GF-D8 (cell line): Measurements from ENCODE around the gene RPL19.

Experiments
- DNase-seq: peaks from one replicate; lab custom pipeline; 2025; lab: John Stamatoyannopoulos, UW

The RPL19 gene

DNA sequence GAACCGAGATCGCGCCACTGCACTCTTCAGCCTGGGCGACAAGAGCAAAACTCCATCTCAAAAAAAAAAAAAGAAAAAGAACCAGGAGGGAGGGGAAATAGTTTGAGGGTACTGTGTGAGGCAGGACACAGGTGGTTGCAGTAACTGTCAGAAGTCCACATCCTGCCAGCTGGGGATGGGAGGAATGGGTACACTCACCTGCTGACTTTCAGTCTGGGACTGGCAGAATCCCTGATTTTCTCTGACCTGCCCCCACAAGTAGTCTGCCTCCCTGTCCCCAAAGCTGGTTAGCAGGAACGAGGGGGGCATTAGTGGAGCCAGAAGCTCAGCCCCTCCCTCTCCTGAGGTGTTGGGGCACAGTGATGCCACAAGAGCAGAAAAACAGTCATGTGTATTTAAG is 27.0 kb upstream of the RPL19 start:
- no peak for DNase-seq

DNA sequence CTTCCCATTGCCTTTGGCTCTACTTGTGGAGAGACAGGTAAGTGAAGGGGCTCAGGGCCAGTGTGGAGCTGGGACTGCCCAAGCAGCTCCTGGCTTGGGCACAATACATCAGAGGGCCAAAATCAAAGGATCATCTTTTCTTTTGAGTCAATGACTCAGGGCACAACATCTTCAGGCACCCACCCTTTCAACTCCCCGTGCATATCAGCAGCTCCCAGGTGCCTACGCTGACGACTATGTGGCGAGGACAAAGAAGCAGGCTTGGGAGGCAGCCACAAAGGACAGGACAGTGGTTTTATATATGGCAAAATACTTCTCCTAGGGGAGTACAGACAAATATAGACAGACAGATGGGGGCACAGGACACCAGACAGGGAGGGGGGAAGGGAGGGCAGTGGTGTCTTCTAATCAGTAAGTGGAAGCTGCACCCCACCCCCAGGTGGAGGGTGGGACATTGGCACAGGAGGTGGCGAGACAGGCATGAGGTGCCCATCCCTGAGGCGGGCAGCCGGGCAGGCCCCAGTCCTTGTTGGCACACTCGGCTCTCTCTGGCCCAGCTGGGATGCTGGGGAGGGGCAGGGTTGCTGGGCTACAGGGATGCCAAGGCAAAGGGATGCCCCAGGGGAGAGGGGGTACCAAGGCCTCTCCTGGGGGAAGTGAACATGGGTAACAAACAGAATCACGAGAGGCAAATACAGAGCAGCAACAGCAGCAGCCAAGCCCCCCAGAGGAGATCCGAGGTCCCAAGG is 26.4 kb upstream of the RPL19 start:
- no peak for DNase-seq

DNA sequence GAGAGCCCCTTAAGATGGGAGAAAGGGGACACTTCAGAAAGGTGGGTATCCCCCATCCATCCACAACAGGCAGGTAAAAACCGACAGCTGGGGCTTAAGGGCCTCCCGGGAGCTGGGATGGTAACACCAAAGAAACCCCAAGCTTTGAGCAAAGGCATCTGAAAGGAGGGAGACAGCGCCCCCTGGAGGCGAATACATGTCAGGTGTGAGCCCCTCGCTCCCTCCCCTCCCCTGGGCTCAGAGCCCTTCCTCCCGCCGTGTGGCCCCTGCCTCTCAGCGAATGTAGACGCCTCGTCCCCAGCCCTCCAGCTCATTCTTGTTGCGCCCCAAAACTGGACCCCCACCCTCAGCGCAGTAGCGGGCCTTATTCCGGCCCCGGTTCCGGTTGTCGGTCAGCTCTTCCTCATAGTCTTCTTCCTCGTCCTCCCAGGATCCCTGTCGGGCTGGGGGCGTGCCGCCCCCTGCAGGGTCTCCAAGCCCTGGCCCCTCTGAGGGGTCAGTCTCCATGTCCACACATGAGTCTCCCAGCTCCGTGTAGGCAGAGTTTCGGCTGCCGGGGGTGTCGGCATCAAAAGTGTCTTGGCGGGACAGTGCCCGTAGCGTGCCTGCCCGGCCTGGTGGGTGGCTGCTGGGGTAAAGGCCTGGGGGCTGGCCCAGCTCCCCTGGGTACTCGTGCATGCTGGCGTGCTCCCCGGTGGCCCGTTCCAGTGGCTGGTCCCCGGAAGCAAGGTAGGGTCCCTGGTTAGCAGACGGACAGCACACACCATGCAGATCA is 25.0 kb upstream of the RPL19 start:
- no peak for DNase-seq

DNA sequence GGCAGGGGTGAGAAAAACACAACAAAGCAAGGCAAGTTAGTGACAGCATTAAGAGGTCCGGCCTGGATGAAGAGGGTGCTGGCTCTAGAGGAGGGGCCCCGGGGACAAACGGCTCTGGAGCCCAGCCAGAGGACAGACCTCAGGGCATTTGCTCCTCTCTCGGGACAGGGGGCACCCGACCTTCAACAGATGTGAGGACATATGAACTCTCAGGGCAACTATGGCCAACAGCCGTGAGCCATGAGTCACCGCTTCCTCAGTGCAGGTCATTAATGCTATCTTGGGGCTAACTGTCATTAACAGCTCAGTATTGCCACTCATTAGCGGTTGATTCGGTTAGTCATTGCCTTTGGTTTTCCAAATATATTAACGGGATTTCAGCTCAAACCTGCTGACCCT is 24.4 kb upstream of the RPL19 start:
- DNase-seq, result no peak

DNA sequence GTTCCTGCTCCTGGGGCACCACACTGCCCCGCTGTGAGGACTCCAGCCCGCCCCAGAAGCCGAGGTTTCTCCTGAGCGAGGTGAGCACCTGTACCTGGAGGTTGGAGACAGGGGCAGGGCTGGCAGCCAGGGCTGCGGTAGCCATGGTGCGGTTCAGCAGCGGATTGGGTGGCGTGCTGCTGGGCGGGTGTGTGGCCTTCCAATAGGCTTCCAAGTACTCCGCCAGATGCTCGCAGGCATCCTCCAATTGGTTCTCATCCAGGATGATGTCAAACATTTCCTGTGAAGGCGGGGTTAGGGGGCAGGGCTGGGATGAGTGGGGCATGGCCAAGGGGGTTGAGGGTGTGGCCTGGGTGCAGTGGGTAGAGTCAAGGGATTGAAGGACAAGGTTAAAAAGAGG is 22.8 kb upstream of the RPL19 start:
- no peak for DNase-seq

DNA sequence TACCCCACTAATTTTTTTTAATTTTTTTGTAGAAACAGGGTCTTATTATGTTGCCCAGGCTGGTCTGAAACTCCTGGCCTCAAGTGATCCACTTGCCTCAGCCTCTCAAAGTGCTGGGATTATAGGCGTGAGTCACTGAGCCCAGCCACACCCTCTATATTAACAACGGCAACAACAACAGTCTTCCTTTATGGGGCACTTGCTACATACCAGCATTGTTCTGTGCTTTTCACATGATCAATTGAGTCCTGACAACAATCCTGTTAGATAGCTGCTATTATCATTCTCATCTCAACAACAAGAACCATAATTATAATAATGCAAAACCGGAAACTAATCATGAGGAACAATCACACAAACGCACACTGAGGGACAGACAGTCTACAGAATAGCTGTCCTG is 21.5 kb upstream of the RPL19 start:
- no peak for DNase-seq

DNA sequence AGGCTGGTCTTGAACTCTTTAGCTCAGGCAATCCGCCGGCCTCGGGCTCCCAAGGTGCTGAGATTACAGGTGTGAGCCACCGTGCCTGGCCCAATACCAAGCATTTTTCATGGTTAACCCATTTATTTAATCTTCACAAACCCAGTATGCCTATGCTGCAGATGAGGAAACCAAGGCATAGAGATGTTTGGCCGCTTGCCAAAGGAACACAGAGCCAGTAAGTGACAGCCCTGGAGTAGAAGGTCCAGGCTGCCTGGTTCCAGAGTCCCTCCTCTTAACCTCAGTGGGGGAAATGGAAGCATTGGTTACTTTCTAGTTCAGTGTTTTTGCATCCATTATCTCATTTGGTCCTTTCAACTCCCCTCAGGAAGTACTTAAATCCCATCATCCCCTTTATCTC is 18.8 kb upstream of the RPL19 start:
- no peak for DNase-seq

DNA sequence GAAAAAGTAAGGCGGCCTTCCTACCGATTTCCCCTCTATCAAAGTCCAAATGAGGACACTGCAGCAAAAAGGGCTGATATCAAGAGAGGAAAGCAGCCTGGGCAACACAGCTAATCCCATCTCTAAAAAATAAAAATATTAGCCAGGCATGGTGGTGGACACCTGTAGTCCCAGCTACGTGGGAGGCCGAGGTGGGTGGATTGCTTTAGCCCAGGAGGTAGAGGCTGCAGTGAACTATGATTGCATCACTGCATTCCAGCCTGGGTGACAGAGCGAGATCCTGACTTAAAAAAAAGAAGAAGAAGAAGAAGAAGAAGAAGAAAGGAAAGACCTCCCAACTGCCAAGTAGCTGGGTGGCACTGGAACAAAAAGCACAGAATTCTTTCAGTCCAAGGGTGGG is 17.0 kb upstream of the RPL19 start:
- DNase-seq, result no peak

DNA sequence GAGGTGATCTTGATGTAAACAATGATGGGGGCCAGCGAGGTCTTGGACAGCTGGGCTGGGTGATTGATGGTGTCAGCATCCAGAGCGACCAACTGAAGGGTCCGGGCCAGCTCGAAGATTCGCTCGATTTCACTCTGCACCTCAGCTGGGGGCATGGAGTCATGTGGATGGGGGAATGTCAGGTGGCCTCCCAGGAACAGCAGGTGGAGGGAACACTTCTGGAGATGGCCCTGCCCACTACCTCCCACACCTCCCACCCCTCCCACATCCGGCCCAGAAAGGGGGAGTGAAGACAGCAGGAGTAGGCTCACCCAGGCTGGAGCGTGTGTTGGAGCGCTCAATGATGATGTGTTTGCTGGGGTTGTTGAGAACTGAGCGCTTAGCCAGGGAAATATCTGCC is 16.4 kb upstream of the RPL19 start:
- no peak for DNase-seq

DNA sequence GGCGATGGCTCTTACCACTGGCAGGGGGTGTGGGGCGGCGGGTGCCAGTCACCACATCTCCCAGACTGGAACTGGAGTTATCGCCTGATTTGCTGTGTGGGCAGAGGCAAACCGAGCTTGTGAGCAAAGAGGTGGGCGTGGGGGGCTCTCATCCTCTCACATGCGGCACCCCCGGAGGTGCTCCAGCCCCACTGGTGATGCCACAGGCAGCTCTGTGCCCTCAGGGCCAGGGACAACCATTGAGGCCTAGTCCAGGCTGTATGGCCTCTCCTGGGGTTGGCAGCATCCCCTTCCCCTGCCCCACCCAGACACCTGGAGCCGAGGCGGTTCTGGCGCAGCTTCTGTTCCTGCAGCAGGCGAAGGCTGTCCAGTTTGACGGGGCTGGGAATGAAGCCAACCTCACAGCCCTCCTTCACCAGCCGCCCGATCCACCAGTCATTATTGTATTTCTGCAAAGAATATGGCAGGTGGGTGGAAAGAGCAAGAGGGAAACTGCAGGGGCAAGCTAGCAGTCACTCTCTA is 13.5 kb upstream of the RPL19 start:
- DNase-seq, result no peak

DNA sequence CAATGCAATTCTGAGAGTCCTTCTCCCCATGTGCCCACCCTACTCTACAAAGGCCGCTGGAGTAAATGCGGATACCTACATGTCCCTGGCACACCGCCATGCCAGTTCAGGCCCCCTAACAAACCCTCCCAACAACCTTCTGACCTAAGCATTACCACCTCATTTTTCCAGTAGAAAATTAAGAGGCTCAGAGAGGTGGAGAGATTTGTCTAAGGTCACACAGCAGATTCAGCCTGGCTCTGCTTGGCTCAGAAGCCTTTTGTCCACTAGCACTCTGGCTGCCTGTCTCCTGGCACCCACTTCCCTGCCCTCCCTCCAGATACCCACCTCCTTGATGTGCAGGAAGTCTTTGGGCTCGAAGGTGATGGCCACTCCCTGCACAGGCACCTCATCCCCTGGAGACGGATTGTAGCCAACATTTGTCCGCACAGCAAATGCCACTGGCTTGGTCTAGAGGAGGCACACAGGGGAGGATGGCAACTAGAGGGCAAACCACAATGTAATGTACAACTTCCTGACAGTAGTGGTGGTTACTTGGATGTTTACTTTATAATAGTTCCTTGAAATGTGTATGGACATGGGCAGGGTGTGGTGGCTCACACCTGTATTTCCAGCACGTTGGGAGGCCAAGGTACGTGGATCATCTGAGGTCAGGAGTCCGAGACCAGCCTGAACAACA is 12.8 kb upstream of the RPL19 start:
- no peak for DNase-seq

DNA sequence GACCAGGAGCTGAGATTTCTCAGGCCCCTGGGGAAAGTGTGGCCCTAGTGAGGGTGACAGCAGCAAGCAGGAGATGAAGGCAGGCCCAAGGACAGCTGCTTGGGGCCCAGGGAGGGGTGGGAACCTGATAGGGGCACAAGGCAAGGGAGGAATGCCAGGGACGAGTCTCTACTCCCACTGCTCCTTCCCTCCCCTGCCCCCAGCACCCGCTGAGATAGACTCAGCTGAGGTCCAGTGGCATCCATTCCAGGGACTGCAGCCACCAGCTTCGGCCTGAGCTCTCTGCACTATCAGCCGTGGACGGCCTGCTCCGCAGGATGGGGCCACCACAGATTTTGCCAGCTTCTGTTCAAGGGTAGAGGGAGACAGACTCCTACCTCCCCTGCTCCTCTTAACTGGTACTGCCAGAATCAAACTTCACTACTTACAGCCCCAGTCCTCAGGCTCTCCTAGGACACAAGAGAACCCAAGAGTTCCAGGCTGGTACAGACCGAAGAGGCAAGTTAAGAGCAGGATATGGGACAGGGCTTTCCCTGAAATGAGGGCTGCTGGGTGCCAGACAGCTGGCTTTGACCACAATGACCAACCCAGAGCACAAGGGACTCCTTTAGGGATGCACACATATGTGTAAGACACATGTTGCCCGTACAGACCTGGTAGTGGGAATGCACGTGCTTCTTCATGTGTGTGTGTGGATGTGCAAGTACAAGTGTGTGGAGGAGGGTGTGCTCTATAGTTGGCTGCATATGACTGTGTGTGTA is 8.2 kb upstream of the RPL19 start:
- DNase-seq, result no peak

DNA sequence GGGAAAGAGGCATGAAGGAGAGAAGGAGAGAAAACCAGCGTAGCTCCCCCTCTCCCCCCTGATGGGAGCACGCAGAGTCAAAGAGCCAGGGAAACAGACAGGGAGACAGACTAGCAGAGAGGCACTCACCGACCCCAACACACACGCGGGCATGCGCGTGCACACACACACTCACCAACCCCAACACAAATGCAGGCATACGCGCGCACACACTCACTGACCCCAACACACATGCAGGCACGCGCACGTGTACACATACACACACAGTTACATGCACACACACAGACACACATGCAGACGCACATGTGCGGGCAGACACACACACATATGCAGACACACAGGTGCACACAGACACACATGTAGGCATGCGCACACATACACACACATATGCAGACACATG is 7.2 kb upstream of the RPL19 start:
- no peak for DNase-seq

DNA sequence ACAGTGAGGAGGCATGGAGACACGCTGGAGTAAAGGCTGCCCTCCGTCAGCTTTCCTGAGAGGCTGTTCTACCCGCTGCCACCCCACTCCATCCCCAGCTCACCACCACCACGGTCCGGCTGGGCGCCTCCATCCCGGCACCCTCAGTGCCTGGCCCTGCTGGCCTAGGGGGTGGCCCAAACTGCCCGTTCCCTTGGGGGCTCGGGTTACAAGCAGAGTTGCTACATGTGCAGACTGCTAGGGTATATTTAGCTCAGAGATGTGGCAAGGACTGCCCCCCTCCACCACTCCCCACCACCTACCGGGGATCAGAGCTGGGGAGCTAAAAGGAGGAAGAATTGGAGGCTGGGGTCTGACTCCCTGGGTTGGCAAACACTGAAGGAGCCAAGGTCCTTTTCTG is 6.7 kb upstream of the RPL19 start:
- no peak for DNase-seq

DNA sequence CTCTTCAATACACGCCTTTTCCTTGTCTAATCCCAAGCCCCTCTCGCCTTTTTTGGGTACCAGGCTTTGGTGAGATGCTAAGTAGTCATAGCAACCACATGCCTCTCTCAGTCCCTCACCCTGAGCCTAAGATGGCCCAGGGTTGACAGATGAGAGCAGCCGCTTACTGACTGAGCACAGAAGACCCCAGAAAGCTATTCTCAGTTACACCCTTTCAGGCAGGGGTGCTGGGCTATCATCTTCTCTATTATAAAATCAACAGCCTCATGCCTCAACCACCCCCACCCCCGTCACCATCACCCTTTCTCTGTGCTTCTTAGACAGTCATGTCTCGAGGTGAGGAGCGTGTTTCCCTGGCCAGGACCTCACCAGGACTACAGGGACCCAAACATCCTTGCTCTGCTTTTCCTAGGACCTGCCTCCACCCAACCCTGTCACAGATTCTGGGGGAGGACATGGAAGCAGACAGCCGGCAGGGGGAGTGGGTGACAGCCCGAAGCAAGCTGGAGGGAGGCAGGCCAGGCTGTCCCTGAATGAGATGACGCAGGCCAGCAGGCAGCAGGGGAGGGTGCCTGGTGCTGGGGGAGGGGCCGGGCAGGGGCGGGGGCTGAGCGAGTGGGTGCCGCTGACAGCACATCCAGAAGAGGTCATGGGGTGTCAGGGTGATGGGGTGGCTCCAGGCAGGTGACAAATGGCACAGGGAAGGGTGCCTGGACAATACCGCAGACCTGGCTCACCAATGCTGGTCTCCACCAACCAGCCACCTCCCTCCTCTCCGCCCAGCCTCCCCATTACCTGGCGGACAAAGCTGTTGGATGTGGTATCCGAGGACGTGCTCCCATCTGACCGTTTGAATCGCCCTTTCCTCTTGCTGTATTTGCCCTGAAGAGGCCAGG is 5.7 kb upstream of the RPL19 start:
- DNase-seq, result no peak

DNA sequence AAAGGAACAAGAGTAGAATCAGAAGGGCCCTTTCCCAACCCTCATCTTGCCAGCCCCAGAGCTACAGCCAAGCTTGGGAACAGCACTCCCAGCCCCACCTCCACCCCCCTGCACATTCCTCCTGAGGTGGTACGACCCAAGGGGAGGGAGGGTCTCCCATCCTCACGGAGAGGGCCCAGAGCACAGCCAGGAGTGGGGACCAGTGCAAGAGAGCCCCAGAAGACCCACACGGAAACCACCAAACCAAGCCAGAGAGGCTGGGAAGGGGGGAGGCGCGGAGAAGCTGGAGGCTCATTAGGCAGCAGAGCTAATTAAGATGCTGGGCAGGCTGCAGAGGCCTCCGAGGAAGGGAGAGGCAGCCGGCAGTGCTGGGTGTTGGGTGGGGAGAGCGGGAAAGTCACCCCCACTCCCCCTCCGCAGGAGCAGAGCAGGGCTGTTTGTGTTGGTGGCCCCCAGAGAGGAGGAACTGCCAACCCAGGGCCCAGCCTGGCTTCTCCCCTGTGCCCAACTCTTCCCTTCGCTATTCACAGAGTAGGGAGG is 5.0 kb upstream of the RPL19 start:
- DNase-seq, result no peak

DNA sequence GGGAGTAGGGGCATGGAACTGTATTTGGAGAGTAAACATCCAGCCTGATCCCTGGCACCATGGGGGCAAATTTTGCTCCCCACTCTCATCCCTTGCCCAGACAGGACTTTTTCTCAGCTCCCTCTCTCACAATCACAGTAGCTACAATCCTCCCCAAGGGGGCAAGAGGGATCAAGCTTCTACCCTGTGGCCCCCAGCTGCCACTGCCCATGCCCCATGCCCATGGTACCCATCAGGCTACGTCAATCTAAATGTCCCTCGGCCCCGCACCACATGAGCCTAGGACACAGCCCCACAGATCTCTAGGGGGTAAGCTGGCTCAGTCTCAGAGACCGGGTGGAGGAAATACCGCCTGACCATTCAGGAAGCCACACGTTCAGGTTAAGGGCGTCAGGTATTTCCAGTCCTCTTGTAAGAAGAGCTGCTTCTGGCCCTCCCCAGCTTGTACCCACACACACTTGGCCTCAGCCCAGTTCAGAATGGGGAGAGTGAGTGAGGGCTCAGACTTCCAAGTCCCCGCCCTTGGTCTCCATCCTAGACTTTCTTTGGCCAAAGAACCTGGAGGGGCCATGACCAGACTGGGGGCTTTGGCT is 4.4 kb upstream of the RPL19 start:
- DNase-seq, result no peak

DNA sequence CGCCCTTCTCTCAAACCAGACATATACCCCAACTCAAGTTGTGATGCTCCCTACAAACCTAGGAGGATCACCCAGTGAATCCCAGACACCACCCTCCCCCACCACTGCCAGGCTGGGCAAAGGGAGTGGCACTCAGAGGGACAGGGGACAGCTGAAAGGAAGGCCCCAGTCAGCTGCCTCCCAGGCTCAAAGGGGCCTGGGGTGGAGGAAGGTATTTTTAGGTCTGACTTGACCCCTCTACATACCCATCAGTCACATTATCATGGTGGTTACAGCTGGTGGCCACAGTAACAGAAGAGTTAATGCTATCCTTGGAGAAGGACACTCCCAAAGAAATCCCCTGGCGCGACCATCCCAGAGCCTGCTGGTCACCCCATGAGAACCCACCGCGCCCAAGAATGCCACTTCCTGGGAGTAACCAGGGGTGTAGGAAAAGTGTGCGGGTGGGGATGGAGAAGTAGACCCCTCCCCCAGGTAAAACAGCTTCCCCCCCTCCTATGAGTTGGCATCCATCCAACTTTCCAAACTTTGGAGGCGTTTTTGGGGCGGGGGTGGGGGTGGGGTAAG is 3.8 kb upstream of the RPL19 start:
- no peak for DNase-seq

DNA sequence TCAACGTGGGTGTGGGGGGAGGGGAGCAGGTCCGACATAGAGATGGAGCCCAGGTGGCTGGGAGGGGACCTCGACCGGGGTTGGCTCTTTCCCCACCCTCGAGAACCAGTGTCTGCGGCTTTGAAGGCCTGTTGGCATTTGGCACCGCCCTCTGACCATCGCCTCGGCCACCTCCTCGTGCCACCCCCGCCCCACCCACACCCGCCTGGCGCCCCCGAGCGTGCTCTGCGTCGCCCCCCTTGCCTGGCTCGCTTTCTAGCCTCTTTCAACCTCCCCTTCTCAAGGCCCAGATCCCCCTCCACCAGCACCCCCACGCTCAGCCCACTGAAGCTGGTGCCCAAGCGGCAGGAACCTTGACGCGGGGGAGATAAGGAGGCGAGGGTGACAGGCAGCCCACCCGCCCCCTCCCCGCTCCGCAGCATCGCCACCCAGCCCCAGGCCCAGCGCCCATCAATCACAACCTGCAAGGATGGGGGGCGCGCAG is 3.2 kb upstream of the RPL19 start:
- DNase-seq, result no peak
